HG03460 (cell line): ENCODE results near the gene TOP2A.
"Not testable (repeated sequence)": the region's sequence is repeated elsewhere in the genome, so short reads cannot be mapped to it uniquely, and the experiment has no call there.

Experiments
- ATAC-seq: cut with Tn5 transposase; IDR thresholded peaks from one replicate; pipeline ENCODE4 v1.9.1; 2021; ENCODE audit not compliant: unreplicated experiment

The TOP2A gene

GRCh38 chr17:40376541-40376940, 41.2 kb downstream of the TOP2A start:
- ATAC-seq: not testable (repeated sequence)

- not testable (repeated sequence) for ATAC-seq
Measured at GRCh38 chr17:40375786-40376185, 41.9 kb downstream of the TOP2A start.

GRCh38 chr17:40374821-40375498, 42.7 kb downstream of the TOP2A start:
- ATAC-seq: no peak

GRCh38 chr17:40373999-40374398, 43.7 kb downstream of the TOP2A start:
- ATAC-seq: no peak

GRCh38 chr17:40373324-40373723, 44.4 kb downstream of the TOP2A start:
- no peak for ATAC-seq

GRCh38 chr17:40372644-40373043, 45.1 kb downstream of the TOP2A start:
- not testable (repeated sequence) for ATAC-seq

- no peak for ATAC-seq
Measured at GRCh38 chr17:40372031-40372430, 45.7 kb downstream of the TOP2A start.

- no peak for ATAC-seq
Measured at GRCh38 chr17:40371261-40371929, 46.3 kb downstream of the TOP2A start.

- no peak for ATAC-seq
Measured at GRCh38 chr17:40369923-40370322, 47.8 kb downstream of the TOP2A start.

GRCh38 chr17:40367728-40368127, 50.0 kb downstream of the TOP2A start:
- not testable (repeated sequence) for ATAC-seq

GRCh38 chr17:40366861-40367518, 50.7 kb downstream of the TOP2A start:
- ATAC-seq: no peak

- no peak for ATAC-seq
Measured at GRCh38 chr17:40366076-40366860, 51.4 kb downstream of the TOP2A start.

GRCh38 chr17:40364906-40365305, 52.8 kb downstream of the TOP2A start:
- no peak for ATAC-seq

- ATAC-seq: no peak
Measured at GRCh38 chr17:40364121-40364861, 53.4 kb downstream of the TOP2A start, which contains the start of gene GJD3. Gene GJD3, minus strand, starts transcription at chr17:40364737. Its CDS starts 922 bp downstream, at chr17:40363815.

GRCh38 chr17:40363111-40363827, 54.4 kb downstream of the TOP2A start:
- ATAC-seq: no peak

GRCh38 chr17:40362696-40363110, 55.0 kb downstream of the TOP2A start:
- no peak for ATAC-seq

GRCh38 chr17:40361925-40362695, 55.6 kb downstream of the TOP2A start:
- ATAC-seq: no peak

- ATAC-seq: no peak
Measured at GRCh38 chr17:40361063-40361924, 56.4 kb downstream of the TOP2A start.
